GM21737 (cell line): ENCODE results near the gene MRPS18A.

Experiments used
- ATAC-seq: cut with Tn5 transposase; IDR thresholded peaks from one replicate; pipeline ENCODE4 v1.9.1; 2021; ENCODE audit warnings: mild to moderate bottlenecking, moderate library complexity; ENCODE audit not compliant: unreplicated experiment

Gene MRPS18A

GRCh38 chr6:43699564-43700186 is 12.1 kb upstream of the MRPS18A start:
- ATAC-seq, result no peak

DNA sequence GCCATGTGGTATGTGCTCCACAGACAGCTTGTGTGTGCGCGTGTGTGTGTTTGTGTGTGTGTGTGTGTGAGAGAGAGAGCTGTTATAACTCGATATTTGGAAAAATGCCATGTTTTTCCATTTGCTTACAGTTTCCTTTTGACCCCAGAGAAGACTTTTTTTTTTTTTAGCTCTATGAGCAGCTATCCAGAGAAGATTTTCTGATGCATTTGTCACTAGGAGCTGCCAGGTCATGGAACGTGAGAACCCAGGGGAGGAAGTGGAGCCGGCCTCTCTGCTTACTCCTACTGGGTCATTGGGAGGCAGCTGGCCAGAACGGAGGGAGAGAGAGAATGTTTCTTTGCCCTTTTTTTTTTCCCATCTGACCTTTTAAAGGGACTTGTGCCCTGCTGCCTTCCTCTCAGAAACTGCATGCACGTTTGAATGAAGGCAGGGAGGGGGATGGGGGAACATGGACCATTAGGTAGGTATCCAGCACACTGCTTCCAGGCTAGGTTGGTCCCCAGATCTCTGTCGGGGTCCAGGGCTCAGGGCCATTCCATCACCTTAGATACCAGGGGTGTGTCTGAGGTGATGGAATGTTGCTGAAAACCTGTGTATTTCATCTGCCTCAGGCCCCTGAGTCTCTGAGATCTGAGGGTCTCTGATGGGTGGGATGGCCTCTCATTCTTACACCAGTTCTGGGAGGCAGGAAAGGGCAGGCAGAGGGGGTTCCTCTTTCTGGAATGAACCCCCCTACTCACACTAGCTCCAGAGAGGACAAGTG is 11.2 kb upstream of the MRPS18A start:
- no peak for ATAC-seq

DNA sequence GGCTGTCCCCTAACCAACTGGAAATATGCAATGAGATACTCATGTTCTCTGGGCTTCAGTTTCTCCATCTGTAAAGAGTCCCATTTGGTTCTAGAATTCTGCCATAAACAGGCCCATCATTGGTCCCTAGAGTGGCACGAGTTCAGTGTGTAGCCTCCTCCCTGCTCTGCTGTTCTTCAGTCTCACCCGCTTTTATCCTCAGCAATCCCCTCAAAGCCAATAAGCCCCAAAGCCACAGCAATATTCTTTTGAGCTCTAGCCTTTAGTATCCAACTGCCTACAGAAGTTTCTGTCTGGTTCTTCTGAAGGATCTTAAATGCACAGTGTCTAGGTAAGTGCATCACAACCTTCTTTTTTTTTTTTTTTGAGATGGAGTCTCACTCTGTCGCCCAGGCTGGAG is 9.8 kb upstream of the MRPS18A start:
- ATAC-seq, result no peak

GRCh38 chr6:43695967-43696291 is 8.3 kb upstream of the MRPS18A start:
- no peak for ATAC-seq

DNA sequence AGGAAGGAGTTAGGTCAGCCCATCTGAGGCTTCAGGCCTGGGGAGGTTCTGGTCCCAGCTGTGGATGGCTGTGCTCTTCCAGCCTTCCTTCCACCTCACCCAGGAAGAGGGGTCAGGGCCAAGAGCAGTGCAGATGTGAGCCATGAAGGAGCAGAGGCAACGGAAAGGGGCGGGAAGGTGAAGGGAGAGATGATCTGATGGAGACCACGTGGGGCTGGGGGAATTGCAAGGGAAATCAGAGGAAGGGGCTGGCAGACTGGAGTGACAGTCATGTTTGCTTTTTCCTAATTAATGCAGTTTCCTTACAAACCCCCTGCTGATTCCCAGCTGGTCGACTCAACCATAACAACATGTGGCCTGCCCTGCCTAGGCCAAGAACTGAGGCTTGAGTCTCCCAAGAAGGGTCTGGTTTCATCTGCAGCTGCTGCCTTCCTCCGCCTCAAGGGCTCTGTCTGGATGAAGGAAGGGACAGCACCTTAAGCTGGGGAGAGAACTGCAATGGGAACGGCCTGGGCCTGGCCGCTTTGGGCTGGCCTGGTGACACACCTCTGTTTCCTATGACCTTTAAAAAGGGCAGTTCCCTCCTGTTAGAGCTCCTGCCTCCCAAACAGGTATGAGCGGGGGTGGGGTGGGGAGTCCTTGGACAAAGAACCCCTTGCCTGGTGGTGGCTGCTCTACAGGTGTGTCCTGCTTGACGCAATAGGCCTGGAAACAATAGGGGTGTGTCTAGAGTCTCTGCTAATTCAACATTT is 7.8 kb upstream of the MRPS18A start:
- no peak for ATAC-seq

DNA sequence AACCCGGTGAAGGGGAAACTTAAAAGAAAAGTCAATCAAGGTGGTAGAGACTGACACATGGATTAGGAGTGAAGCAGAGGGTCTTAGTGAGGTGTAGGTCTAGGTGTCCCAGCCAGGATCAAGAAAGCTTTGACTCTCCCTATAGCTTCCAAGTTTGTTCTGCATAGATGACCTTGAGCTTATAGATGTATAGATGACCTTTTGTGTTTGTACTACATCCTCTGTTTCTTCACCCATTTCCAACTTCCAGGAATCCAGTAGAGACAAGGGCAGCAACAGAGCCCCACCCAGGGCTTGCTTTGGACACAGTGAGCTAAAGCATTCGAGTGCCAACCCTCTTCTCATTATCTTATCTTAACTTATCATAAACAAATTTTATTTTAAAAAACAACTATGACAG is 1.8 kb upstream of the MRPS18A start:
- no peak for ATAC-seq

DNA sequence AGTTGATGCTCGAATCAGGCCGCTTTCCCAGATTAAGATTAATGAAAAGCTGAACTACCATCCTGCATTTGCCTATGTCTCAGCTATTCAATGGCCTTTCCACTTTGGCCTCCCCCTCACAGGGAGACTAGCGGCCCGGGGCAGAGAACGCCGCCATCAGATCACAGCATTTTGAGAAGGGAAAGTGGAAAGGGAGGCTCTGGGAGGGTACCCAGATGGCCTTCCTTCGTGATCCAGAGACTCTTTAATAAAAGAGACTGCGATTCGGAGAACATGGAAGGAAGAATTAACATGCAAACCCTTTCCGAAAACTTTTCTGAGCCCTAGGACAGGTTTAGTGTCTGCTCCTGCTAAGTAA is 533 bp downstream of the MRPS18A start:
- ATAC-seq, result no peak

- ATAC-seq, result peak; percentile 48
Measured at GRCh38 chr6:43683708-43684455, 3.7 kb downstream of the MRPS18A start.

- ATAC-seq, result no peak
Measured at GRCh38 chr6:43682724-43683429, 4.7 kb downstream of the MRPS18A start.

GRCh38 chr6:43681303-43681702 is 6.3 kb downstream of the MRPS18A start:
- no peak for ATAC-seq

DNA sequence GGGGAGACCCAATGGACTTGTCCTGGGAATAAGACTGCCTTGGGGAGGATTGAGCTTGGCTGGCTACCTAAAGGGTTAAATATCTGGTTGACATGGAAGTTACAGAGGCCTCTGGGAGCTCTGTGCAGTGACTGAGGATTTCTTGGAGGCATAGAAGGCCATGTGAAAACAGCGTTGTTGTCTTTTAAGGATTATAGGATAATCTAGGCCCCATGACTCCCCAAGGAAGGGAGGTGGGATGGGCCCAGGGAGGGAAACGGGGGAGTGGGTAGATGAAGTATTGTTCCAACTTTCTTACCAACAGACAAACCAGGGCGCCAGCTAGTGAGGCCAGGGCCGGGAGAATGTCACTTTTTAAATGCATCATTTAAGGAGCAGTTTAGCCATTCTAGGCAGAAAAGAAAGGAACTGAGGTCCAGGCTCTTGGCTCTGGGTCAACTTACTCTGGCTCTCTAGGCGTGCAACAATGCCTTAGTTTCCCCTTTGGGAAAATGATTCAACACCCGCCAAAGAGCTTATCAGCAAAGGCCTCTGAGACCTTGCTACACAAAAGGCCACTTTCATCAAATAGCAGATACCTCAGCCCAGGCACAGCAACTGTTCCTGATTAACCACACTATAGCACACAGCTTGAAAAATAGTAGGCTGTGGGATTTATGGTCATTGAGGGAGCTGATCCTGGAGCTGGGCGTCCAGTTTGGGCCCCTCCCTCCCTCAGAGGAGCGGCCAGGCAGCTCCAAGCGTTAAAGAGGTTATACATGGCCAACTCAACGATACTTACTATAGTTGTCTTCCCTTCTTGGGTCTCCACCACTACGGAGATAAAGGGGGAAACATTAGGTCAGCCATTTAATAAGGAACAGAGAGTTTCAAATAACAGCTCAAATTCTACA is 7.0 kb downstream of the MRPS18A start:
- no peak for ATAC-seq

- ATAC-seq, result no peak
Measured at GRCh38 chr6:43679057-43679456, 8.5 kb downstream of the MRPS18A start.

DNA sequence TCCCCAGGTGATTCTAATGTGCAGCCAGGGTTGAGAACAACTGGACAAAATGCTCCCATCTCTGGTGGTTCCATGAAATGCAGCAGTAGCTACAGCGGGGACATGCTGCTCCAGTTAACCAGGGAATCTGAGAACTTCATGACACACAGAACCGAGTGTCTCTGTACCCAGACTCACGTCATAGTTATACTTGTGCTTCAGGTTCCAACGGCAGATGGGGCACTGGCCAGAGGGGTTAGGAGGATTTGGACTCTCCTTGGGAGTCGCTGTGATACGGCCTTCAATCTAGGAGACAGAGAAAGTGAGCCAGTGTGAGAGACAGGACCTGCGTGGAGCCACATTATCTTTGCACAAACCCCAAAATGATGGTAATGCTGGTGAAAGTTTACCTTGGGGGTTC is 9.2 kb downstream of the MRPS18A start:
- no peak for ATAC-seq

GRCh38 chr6:43677759-43678158 is 9.8 kb downstream of the MRPS18A start:
- no peak for ATAC-seq

DNA sequence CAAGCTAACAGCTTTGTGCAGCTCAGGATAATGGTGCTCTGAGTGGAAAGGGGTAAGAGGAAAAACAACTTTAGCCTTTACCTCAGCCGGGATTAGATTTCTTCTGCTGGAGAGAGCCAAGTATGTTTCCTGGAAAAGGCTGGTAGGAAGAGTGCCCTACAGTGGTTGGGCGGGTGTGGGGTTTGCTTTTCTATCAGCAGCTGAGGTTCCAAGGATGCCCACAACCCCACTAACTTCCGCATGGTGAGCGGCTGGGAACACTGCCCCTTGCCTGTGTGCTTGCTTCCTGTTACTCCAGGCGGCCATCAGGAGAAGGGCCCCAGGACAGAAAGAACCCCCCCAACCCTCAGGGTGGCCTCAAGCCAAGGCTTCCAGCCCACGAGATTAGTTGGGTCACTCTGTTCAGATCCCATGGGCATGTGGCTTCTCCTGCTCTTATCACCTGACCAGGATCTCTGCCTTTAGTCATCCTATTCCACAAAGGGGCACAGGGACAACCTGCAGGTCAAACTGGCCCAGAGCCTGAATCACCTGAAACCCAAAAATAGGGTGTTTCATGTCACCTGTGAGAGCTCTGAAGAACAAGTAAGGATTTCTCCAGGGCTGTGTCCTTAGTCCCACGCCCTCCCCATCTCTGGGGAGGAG is 10.5 kb downstream of the MRPS18A start:
- no peak for ATAC-seq

DNA sequence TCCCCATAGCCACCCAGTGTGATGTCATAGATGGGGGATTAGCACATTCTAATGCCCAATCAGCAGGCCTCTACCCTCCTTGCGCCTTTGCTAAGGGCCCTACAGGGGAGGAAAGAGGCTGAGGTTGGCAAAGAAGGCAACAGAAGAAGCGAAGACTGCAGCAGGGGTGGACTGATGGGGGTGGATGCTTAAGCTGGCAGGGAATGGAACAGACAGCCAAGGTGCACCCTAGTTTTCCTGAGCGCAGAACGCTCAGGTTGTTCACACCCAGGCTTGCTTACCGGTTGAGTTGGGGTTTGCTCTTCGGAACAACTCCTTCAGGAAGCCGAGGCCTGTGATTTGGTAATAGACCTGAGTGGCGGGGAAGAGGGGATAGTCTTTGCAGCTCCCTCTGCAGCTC is 12.7 kb downstream of the MRPS18A start:
- ATAC-seq, result no peak

DNA sequence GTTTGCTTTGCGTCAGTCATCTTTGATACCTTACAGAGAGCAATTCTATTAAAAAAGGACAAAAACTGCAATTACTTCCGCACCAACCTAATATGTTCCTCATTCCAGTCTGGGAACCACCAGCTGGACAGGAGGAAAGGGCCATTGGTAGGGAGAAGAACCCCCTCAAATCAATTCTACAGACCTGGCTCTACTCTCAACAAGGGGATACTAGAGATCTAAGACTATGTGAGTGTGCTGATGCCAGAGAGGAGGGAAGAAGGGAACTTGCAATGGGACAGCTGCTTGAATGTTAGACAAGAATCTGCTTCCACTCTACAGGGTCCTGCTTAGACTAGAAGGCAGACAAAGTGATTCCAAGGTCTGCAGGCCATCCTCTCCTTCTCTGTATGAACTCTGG is 13.3 kb downstream of the MRPS18A start:
- no peak for ATAC-seq

DNA sequence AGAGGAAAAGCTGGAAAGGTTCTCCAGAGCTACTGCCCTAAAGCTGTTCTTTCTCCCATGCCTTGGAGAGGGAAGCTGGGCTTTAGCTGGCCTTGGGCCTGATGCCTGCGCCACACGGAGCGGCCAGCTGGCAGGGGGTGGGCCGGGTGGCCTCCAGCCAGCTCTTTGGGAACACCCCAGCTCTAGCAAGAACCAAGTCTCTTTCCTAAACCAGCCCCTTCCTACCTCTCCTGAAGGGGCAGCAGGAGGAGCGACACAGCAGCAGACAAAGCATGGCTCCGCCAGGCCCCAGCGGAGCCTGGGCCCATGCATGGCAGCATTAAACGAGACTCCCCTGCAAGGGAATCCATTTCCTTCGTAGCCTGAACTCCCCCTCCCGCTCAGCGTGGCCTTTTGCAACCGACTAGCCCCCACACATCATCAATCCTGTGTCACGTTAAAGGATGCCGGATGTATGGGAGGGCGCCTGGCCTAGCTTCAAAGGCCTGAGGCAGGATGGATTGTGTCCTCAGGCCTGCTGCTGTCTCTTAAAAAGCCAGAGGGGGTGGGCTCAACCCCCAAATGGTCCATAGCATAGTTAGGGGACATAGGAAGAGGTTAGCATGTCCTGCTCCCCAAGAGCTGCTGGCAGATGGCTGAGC is 14.0 kb downstream of the MRPS18A start:
- no peak for ATAC-seq
